T-helper 22 cell (primary cell): Measurements from ENCODE around the gene PPP1R14D.

Source experiments
- DNase-seq: peaks from one replicate; pipeline ENCODE4 v3.0.0-alpha.2; 2020; ENCODE audit warnings: low read depth

Gene PPP1R14D

DNA sequence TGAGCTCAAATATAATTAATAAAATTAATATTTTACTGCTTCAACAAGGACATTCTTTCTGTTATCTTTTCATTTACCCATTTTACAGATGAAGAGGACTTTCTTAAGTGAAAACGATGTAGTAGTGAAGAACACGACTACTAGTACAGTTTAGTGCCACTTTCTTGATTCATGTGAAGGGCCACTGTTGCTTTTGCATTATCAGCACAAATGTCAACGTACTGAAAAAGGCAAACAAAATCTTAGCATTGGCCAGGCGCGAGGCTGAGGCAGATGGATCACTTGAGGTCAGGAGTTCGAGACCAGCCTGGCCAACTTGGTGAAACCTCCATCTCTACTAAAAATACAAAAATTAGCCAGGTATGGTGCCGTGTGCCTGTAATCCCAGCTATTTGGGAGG is 9.5 kb downstream of the PPP1R14D start:
- no peak for DNase-seq

DNA sequence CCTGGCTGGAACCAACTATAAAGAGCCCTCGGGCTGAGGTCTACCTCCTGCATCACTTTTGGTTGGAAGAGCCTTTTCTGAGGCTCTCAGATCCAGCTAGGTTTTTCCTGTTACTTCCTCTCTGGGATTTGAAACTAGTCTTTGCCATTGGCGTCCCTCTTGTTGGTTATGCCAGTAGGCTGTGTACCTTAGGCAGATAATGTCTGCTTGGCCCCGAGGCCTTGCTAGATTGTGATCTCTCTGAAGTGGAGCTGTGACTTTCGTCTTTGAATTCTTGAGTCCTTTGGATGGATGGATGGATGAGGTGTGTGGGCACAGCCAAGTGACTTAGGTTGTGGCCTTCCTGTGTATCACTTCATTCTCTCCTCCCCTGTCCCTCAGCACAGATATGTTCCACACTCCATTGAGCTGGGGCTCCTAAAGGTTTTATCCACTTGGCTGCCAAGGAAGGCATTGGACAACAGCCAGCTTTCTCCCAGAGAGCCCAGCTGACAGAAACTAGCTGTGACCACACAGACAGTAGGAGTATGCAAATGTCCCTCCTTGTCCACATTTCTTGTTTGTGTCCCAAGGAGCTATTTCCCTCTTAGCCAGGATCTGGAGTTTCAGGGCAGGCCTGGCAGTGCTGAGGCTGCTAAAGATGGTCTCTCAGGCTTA is 13.3 kb downstream of the PPP1R14D start:
- DNase-seq, result no peak

DNA sequence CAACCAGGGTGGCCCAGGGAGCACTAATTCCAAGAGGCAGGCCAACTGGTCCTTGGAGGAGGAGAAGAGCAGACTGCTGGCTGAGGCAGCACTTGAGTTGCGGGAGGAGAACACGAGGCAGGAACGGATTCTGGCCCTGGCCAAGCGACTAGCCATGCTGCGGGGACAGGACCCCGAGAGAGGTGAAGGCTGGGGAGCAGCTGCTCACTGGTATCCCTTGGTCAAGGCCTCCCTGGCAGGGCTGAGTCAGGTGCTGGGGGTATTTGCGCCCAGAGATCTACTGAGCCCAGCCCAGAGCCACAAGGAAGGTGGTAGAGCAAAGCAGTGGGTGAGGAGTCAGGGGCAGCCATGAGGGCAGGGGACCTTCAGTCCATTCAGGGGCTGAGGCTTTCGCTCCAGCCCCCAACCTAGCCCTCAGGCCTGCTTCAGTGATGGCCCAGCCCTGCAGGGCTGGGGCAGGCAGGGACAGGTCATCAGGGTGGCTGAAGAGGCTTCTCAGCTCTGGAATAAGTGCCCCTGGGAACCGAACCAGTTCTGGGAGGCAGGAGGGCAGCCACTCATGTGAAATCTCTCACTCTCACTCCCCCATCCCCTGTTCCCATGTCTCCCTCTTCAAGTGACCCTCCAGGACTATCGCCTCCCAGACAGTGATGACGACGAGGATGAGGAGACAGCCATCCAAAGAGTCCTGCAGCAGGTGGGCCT is 15.6 kb downstream of the PPP1R14D start:
- DNase-seq, result no peak

DNA sequence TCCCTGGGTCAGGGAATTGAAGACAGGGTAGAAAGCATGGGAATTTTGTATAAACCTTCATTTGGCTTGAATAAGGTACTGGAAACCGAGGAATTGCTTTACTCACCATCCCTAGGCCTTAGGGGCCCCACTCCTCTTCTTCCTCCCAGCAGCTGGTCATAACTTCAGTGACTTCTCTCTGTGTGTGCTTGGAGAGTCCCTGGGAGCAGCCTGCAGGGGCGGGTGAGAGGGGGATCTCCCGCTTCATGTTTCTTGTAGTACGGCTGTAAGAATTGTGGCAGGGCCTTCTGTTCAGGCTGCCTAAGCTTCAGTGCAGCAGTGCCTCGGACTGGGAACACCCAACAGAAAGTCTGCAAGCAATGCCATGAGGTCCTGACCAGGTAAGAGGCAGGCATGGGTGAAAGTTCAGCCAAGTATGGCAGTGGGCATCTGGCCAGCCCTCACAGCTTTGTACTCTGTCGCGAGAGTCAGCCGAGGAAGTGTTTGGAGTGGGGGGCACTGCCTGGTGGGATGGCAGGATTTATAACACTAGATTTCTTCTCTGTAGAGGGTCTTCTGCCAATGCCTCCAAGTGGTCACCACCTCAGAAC is 19.6 kb downstream of the PPP1R14D start:
- DNase-seq, result no peak

DNA sequence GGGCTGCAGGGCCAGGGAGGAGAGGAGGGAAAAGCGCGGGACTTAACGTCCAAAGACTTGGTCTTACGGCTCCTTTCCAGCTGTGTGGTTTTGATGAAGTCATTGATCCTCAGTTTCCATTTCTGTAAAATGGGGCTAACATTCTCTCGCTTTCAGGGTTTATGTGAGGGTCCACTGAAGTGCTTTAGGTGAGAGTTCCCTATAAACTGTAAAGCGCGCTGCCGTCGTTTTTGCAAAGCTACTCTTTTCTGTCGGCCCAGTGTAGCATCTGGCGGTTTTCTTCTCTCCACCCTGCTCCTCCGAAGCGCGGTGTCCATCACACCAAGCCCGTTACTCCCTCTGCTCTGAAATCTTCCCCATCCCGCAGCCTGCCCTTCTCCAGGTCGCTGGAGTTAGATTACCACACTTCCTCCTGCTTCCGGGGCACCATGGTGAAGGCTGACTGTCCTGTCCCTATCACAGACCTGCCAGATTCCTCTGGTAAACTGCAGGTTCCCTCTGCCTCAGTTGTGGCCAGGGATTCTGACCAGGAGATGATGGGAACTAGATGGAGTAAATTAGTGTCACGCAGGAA is 20.5 kb downstream of the PPP1R14D start:
- DNase-seq, result no peak

DNA sequence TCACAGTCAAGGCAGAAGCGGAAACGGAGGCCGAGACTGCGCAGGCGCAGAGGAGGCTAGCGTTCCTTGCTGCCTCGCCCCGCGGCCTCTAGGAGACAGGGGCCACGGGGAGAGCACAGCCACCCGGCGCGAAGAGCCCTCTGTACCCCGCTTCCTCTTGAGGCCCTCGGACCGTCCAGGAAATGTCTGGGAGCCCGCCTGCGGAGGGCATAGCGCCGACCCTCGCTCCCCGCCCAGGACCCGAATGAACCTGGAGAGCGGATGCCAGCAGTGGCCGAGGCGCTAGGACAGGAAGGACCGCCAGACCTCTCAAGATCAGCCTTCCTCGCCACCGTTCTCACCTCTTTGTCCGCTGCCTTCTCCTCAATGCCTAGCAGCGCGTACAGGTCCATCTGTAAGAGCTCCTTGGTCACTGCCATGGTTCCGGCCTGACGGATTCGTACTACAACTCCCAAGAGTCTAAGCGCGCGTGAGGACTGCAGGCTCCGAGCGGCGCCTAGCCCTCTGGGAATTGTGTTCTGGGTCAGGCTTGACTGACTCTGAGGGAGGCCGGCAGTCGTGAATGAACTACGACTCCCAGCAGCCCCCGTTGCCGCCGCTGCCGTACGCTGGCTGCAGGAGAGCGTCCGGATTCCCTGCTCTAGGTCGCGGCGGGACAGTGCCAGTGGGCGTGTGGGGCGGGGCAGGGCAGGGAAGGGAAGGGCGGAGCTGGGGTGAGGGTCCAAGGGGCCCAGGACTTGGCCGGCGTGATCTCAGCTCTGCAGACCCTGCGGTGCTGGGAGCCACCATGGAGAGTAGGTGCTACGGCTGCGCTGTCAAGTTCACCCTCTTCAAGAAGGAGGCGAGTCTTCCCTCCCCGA is 21.2 kb downstream of the PPP1R14D start, which contains the start of the genes DNAJC17 and ZFYVE19:
DNAJC17 (minus strand) TSS at position 446 of the 860 bp plus-strand sequence; CDS start at position 419, 27 bp downstream.
ZFYVE19 (plus strand) TSS at position 62 of the 860 bp plus-strand sequence; CDS start at position 563, 501 bp downstream.
- peak; percentile 92 for DNase-seq

- DNase-seq, result no peak
These were observed 21.9 kb downstream of the PPP1R14D start for GRCh38 chr15:40806672-40807027.

- DNase-seq, result no peak
These were observed 24.8 kb downstream of the PPP1R14D start for GRCh38 chr15:40803688-40804087.

- no peak for DNase-seq
These were observed 25.4 kb downstream of the PPP1R14D start for GRCh38 chr15:40803076-40803475.

DNA sequence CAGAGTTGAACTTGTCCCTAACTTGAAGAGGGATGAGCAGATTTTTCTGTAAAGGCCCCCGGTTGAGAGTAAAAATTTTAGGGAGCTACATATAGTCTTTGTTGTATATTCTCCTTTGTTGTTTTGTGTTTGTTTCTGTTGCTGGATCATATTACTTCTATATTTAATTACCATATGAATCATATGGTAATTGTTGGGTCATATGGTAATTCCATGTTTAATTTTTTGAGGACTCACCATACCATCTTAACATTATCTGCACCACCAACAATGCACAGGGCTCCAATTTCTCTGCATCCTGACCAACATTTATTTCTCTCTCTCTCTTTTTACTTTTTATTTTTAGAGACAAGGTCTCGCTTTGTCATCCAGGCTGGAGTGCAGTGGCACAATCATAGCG is 29.0 kb downstream of the PPP1R14D start:
- DNase-seq, result no peak

DNA sequence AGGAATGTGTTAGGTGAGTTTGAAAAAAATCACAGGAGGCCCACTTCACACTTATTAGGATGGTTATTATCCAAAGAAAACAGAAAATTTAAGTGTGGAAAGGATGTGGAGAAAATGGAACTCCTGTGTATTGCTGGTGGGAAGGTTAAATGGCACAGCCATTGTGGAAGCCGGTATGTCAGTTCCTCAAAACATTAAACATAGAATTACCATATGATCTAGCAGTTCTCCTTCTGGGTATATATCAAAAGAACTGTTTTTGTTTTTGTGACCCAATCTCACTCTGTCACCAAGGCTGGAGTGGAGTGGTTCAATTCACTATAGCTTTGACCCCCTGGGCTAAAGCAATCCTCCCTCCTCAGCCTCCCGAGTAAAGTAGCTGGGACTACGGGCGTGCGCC is 32.0 kb downstream of the PPP1R14D start:
- DNase-seq, result no peak

GRCh38 chr15:40796041-40796440 is 32.5 kb downstream of the PPP1R14D start:
- DNase-seq, result no peak

GRCh38 chr15:40793216-40793989 is 35.1 kb downstream of the PPP1R14D start:
- DNase-seq, result no peak

GRCh38 chr15:40792394-40792793 is 36.1 kb downstream of the PPP1R14D start:
- DNase-seq, result no peak

DNA sequence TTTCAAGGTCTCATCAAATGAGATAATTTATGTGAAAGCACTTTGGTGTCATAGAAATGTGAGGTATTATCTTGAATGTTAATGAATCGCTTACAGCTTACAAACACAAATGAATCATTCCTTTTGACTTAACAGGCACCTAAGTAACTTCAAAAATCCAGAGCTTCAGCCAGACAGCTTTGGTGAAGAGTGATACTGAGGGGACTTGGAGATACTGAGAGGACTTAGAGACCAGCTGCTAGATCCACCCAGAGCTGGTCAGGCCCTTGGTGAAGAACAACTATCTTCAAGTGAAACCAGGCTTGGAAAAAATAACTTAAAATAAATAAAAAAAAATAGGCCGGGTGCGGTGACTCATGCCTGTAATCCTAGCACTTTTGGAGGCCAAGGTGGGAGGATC is 37.8 kb downstream of the PPP1R14D start:
- DNase-seq, result no peak

DNA sequence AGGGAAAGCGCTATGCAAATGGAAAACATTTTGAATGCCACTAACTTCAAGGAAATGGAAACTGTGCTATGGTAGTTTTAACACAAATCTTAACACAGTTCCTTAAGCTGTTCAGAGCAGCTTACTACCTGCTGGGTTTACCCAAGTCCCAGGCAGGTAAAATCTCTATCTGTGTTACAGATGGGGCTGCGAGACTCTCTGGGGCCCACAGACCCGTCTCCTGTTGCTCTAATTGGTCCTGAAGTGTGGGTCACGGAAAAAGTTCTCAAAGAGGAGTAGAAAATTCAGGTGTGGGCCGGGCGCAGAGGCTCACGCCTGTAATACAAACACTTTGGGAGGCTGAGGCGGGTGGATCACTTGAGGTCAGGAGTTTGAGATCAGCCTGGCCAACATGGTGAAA is 38.5 kb downstream of the PPP1R14D start:
- DNase-seq, result no peak

DNA sequence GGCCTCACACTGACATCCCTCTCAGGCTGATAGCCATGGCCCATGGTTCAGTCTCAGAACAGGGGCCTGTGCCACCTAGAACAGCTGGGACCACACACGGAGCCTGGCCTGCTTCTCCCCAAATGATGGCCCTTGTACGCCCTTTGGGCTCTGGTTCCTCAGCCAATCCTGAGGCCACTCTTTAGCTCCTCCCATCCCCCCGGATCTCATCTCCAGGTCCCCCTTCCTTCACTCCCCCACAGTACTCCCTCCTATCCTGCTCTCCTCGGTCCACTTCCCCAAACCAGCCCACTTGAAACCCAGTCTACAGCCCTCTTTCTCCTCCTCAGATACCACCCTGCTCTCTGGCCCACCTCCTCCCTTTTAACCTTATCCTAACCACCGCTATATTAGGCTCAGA is 39.4 kb downstream of the PPP1R14D start:
- DNase-seq, result no peak

DNA sequence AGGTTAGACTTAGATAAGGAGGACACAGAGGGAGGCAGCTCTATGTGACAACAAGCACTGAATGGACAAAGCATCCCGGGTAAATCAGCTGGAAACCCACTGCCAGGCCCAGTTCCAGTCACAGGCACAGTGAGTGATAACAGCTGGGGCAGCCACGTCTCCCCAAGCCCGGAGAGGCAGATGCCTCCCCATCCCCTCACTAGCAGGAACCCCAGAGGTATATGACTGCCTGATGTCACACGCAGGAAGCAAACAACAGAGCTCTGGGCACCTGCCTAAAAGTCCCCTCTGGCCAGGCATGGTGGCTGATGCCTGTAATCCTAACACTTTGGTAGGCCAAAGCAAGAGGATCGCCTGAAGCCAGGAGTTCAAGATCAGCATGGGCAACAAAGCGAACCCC is 40.5 kb downstream of the PPP1R14D start:
- DNase-seq, result no peak

- DNase-seq, result peak; percentile 32
These were observed 41.1 kb downstream of the PPP1R14D start for GRCh38 chr15:40787344-40787841.

GRCh38 chr15:40785814-40786213 is 42.7 kb downstream of the PPP1R14D start:
- DNase-seq, result no peak

DNA sequence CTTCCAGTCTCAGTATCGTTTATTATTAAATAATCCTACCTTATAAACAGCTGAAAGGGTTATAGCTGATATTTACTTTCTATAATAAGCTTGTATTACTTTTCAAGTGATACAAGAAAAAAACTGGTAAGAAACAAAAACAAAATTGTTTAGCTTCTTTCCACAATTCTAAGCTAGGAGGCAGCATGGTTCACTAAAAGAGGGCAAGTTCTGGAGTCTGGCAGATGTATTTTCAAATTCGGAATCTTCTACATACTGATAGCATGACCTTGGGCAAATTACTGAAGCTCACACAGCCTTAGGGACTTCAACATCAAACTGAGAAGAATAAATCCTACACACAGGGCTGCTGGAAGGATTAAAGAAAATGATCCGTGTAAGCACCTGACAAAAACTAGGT is 43.3 kb downstream of the PPP1R14D start:
- no peak for DNase-seq
